ENCODE measurements around the gene ZSWIM3.

DNA sequence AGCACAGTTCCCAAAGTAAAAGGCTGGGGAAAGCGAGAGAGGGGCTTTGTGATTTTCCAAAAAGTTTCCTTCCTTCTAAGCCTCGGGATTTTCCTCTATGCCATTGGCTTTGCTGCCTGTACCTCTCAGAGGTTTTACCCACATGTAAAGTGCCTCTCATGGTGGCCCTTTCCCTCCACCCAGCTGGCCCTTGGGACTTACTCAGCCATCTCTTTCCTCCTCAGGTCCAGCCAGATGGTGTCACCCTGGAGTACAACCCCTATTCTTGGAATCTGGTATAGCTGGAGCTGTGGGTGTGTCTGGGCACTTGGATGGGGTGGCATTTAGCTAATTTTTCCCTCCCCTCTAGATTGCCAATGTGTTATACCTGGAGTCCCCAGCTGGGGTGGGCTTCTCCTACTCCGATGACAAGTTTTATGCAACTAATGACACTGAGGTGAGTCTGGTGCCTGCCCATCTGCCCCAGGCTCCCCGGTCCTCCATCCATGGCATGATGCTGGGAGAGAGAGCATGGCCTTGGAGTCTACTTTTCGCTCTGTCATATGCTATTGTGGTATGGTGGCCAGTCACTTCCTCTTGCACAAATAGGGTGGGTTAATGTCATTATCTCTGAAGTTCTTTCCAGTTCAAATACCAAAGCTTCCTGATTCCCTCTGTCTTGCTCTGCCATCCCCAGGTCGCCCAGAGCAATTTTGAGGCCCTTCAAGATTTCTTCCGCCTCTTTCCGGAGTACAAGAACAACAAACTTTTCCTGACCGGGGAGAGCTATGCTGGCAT is 34.8 kb downstream of the ZSWIM3 start:
- TF ChIP-seq, protein P1, sequence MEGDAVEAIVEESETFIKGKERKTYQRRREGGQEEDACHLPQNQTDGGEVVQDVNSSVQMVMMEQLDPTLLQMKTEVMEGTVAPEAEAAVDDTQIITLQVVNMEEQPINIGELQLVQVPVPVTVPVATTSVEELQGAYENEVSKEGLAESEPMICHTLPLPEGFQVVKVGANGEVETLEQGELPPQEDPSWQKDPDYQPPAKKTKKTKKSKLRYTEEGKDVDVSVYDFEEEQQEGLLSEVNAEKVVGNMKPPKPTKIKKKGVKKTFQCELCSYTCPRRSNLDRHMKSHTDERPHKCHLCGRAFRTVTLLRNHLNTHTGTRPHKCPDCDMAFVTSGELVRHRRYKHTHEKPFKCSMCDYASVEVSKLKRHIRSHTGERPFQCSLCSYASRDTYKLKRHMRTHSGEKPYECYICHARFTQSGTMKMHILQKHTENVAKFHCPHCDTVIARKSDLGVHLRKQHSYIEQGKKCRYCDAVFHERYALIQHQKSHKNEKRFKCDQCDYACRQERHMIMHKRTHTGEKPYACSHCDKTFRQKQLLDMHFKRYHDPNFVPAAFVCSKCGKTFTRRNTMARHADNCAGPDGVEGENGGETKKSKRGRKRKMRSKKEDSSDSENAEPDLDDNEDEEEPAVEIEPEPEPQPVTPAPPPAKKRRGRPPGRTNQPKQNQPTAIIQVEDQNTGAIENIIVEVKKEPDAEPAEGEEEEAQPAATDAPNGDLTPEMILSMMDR (IDR thresholded peaks at IDR 0.05), result peak in 1 of 4 donors; percentile 6
- no peak for TF ChIP-seq POLR2A (IDR thresholded peaks at IDR 0.05)

All from right lobe of liver (tissue), 4 donors.